C1 segment of cervical spinal cord (tissue), 14 donors: Measurements from ENCODE around the gene IFT122.
"Not testable (repeated sequence)": the region's sequence is repeated elsewhere in the genome, so short reads cannot be mapped to it uniquely, and the experiment has no call there.

Experiments
- DNase-seq, 14 donors: peaks; one replicate each; lab custom pipeline; 2025; lab: John Stamatoyannopoulos, UW

The IFT122 gene

GRCh38 chr3:129539206-129539605, 99.2 kb downstream of the IFT122 start:
- no peak for DNase-seq

GRCh38 chr3:129540776-129541516, 100.9 kb downstream of the IFT122 start:
- no peak for DNase-seq

GRCh38 chr3:129542747-129543146, 102.7 kb downstream of the IFT122 start:
- DNase-seq = no peak

- DNase-seq = no peak
Observed at GRCh38 chr3:129543156-129543790, 103.2 kb downstream of the IFT122 start, which contains the start of gene H1-8. Gene H1-8, plus strand, starts transcription at chr3:129543175. Its CDS starts 44 bp downstream, at chr3:129543219.

GRCh38 chr3:129543999-129544398, 104.0 kb downstream of the IFT122 start:
- no peak for DNase-seq

GRCh38 chr3:129545951-129546350, 105.9 kb downstream of the IFT122 start:
- not testable (repeated sequence) for DNase-seq

GRCh38 chr3:129547241-129547640, 107.2 kb downstream of the IFT122 start:
- no peak for DNase-seq

- DNase-seq = peak in 1 of 14 donors; percentile 32
Observed at GRCh38 chr3:129548104-129548965, 108.3 kb downstream of the IFT122 start.

- DNase-seq = no peak
Observed at GRCh38 chr3:129549006-129549800, 109.2 kb downstream of the IFT122 start.

GRCh38 chr3:129549805-129550204, 109.8 kb downstream of the IFT122 start:
- DNase-seq = no peak

- DNase-seq = no peak
Observed at GRCh38 chr3:129552287-129553050, 112.4 kb downstream of the IFT122 start.

GRCh38 chr3:129553171-129553570, 113.1 kb downstream of the IFT122 start:
- DNase-seq = no peak

- no peak for DNase-seq
Observed at GRCh38 chr3:129553719-129554118, 113.7 kb downstream of the IFT122 start.

- DNase-seq = no peak
Observed at GRCh38 chr3:129554356-129555152, 114.5 kb downstream of the IFT122 start.

- DNase-seq = peak in 1 of 14 donors; percentile 9
Observed at GRCh38 chr3:129555153-129555550, 115.1 kb downstream of the IFT122 start.

- DNase-seq = no peak
Observed at GRCh38 chr3:129555616-129556357, 115.8 kb downstream of the IFT122 start.

GRCh38 chr3:129556358-129556695, 116.3 kb downstream of the IFT122 start:
- DNase-seq = no peak

- DNase-seq = no peak
Observed at GRCh38 chr3:129556890-129557547, 117.0 kb downstream of the IFT122 start.

GRCh38 chr3:129557548-129557894, 117.5 kb downstream of the IFT122 start:
- no peak for DNase-seq
